Fibroblast of lung (primary cell): ENCODE results near the gene TTC38. TPM values are rescaled to one million over a fixed set of nuclear protein-coding genes. Genes with fewer than 3 reads are reported as not detected.

ENCODE experiments used
- DNase-seq, 2 donors: peaks; one replicate each; pipeline versions ENCODE4 v3.0.0 to v3.0.0-alpha.2; 2010; ENCODE audit warnings: low read depth in 2 of 2
- H2AFZ ChIP-seq: 2 replicates; pipeline ENCODE4 v1.5.1; 2012; ENCODE audit warnings: low read length, control low read depth, inconsistent platforms
- H3K27ac ChIP-seq: 2 replicates; pipeline ENCODE4 v1.5.1; 2011; ENCODE audit warnings: low read length, control low read depth; ENCODE audit not compliant: insufficient read depth
- H3K27me3 ChIP-seq: 2 replicates; pipeline ENCODE4 v1.5.1; 2011; ENCODE audit warnings: mild to moderate bottlenecking, low read length; ENCODE audit not compliant: control insufficient read depth, insufficient read depth
- H3K36me3 ChIP-seq: 2 replicates; pipeline ENCODE4 v1.5.1; 2011; ENCODE audit warnings: low read length; ENCODE audit not compliant: control insufficient read depth, insufficient read depth
- H3K4me1 ChIP-seq: 2 replicates; pipeline ENCODE4 v1.5.1; 2011; ENCODE audit warnings: low read length; ENCODE audit not compliant: control insufficient read depth, insufficient read depth; ENCODE audit errors: extremely low read depth
- H3K4me2 ChIP-seq: 2 replicates; pipeline ENCODE4 v1.5.1; 2011; ENCODE audit warnings: low read length, control low read depth; ENCODE audit not compliant: insufficient read depth; ENCODE audit errors: extremely low read depth
- H3K4me3 ChIP-seq, 4 experiments: fragments of 200-600 bp in 1 of 4; sonication (generic) in 1 of 4; replicated peaks in 1 of 4; 2 replicates each; pipeline ENCODE4 v1.5.1; 2011 to 2016; ENCODE audit warnings: low read length in 4 of 4, low read depth in 3 of 4, mild to moderate bottlenecking in 3 of 4, control low read depth in 2 of 4, inconsistent platforms in 1 of 4, mixed read lengths in 1 of 4; ENCODE audit not compliant: insufficient read depth in 1 of 4; ENCODE audit errors: control extremely low read depth in 1 of 4
- H3K79me2 ChIP-seq: 2 replicates; pipeline ENCODE4 v1.5.1; 2012; ENCODE audit warnings: mild to moderate bottlenecking, low read length, inconsistent platforms; ENCODE audit not compliant: control insufficient read depth, insufficient read depth
- H3K9ac ChIP-seq: 2 replicates; pipeline ENCODE4 v1.5.1; 2011; ENCODE audit warnings: mild to moderate bottlenecking, low read length, control low read depth; ENCODE audit not compliant: insufficient read depth
- H3K9me3 ChIP-seq: 2 replicates; pipeline ENCODE4 v1.5.1; 2012; ENCODE audit warnings: low read depth, low read length; ENCODE audit not compliant: control insufficient read depth, insufficient read depth
- H4K20me1 ChIP-seq: 2 replicates; pipeline ENCODE4 v1.5.1; 2011; ENCODE audit warnings: low read length; ENCODE audit not compliant: control insufficient read depth, insufficient read depth; ENCODE audit errors: extremely low read depth
- EZH2 ChIP-seq: IDR thresholded peaks from 2 replicates; pipeline ENCODE4 v1.5.1; 2012; ENCODE audit warnings: low read length, control low read depth, mild to moderate bottlenecking; ENCODE audit errors: missing control alignments
- polyA plus RNA-seq, 2 donors: library from polyadenylated mRNA; depleted of rRNA in 1 of 2; stranded (reverse) in 1 of 2; unstranded in 1 of 2; fragments of >200 nt; gene quantifications; 2 replicates each; pipeline ENCODE4 v1.2.1, GENCODE V29; 2011 to 2012; ENCODE audit warnings: missing spikeins in 1 of 2
- total RNA-seq: library from RNA; depleted of rRNA; stranded (reverse); fragments of >200 nt; gene quantifications from 2 replicates; pipeline ENCODE4 v1.2.1, GENCODE V29; 2014
- TF ChIP-seq, protein P1 (sequence below), 2 donors: IDR thresholded peaks in 1 of 2; conservative IDR thresholded peaks in 1 of 2; 1 replicate in 1 of 2; 2 replicates in 1 of 2; pipeline ENCODE4 v1.5.1; 2011 to 2012; ENCODE audit warnings: low read length in 2 of 2, control low read depth in 1 of 2, inconsistent platforms in 1 of 2, low read depth in 1 of 2, mild to moderate bottlenecking in 1 of 2

TTC38 gene
- total and polyA plus RNA-seq, 2 donors (not counting 1 experiment from before 2014, with no cell fraction given) = 17.6 to 27.6 TPM

- no peaks in the 10 kb centered on the region for H4K20me1 ChIP-seq
- H3K4me2 ChIP-seq = no peak overlapping the region
- no peak overlapping the region for H3K4me3 ChIP-seq
- H2AFZ ChIP-seq = no peak overlapping the region
- H3K27me3 ChIP-seq = no peaks in the 10 kb centered on the region
- H3K9me3 ChIP-seq = no peaks in the 10 kb centered on the region
- H3K9ac ChIP-seq = no peak overlapping the region
- peaks cover 5% of the 10 kb centered on the region for H3K36me3 ChIP-seq
- DNase-seq = no peak
- no peaks in the 10 kb centered on the region for H3K4me1 ChIP-seq
- H3K27ac ChIP-seq = no peak overlapping the region
- TF ChIP-seq EZH2 = no peak
- TF ChIP-seq, protein P1, sequence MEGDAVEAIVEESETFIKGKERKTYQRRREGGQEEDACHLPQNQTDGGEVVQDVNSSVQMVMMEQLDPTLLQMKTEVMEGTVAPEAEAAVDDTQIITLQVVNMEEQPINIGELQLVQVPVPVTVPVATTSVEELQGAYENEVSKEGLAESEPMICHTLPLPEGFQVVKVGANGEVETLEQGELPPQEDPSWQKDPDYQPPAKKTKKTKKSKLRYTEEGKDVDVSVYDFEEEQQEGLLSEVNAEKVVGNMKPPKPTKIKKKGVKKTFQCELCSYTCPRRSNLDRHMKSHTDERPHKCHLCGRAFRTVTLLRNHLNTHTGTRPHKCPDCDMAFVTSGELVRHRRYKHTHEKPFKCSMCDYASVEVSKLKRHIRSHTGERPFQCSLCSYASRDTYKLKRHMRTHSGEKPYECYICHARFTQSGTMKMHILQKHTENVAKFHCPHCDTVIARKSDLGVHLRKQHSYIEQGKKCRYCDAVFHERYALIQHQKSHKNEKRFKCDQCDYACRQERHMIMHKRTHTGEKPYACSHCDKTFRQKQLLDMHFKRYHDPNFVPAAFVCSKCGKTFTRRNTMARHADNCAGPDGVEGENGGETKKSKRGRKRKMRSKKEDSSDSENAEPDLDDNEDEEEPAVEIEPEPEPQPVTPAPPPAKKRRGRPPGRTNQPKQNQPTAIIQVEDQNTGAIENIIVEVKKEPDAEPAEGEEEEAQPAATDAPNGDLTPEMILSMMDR (conservative IDR thresholded peaks at IDR 0.05 in 1 of 2, IDR thresholded peaks at IDR 0.05 in 1 of 2; ENCODE audit: low read depth in 1 of 2, low read length in 2 of 2) = no peak
- H3K79me2 ChIP-seq = no peaks in the 10 kb centered on the region
Observed at GRCh38 chr22:46240506-46240905, 27.3 kb upstream of the TTC38 start.

GRCh38 chr22:46240907-46241306 lies 26.9 kb upstream of the TTC38 start:
- peaks cover 5% of the 10 kb centered on the region for H3K36me3 ChIP-seq
- no peak overlapping the region for H3K9ac ChIP-seq
- no peaks in the 10 kb centered on the region for H3K4me1 ChIP-seq
- TF ChIP-seq, protein P1 (conservative IDR thresholded peaks at IDR 0.05 in 1 of 2, IDR thresholded peaks at IDR 0.05 in 1 of 2; ENCODE audit: low read depth in 1 of 2, low read length in 2 of 2) = no peak
- no peak for TF ChIP-seq EZH2
- no peaks in the 10 kb centered on the region for H3K79me2 ChIP-seq
- no peak overlapping the region for H3K4me3 ChIP-seq
- H3K4me2 ChIP-seq = no peak overlapping the region
- no peak overlapping the region for H2AFZ ChIP-seq
- no peak overlapping the region for H3K27ac ChIP-seq
- DNase-seq = no peak
- no peaks in the 10 kb centered on the region for H3K9me3 ChIP-seq
- H3K27me3 ChIP-seq = no peaks in the 10 kb centered on the region
- no peaks in the 10 kb centered on the region for H4K20me1 ChIP-seq

- Histone ChIP-seq H3K4me2 (no peak overlapping the region), H3K27ac (no peak overlapping the region), H3K27me3 (no peaks in the 10 kb centered on the region), H3K9me3 (no peaks in the 10 kb centered on the region), H2AFZ (no peak overlapping the region), H3K9ac (no peak overlapping the region), H3K4me1 (no peaks in the 10 kb centered on the region), H3K36me3 (peaks cover 5% of the 10 kb centered on the region), H3K4me3 (no peak overlapping the region), H4K20me1 (no peaks in the 10 kb centered on the region), H3K79me2 (no peaks in the 10 kb centered on the region)
- DNase-seq = no peak
- TF ChIP-seq, protein P1 (conservative IDR thresholded peaks at IDR 0.05 in 1 of 2, IDR thresholded peaks at IDR 0.05 in 1 of 2; ENCODE audit: low read depth in 1 of 2, low read length in 2 of 2) = no peak
Observed at GRCh38 chr22:46241396-46242007, 26.3 kb upstream of the TTC38 start.
